ENCODE data around the gene AHCYL2. TPM values are rescaled to one million over a fixed set of nuclear protein-coding genes. Genes with fewer than 3 reads are reported as not detected.
"Not testable (repeated sequence)": the region's sequence is repeated elsewhere in the genome, so short reads cannot be mapped to it uniquely, and the experiment has no call there.

AHCYL2 gene
- total RNA-seq, 2 experiments from 2014 or later, result 5.0 to 8.7 TPM

- H3K4me1 ChIP-seq (ENCODE audit: insufficient read depth, low read length, poor library complexity, severe bottlenecking); H3K79me2 ChIP-seq (ENCODE audit: insufficient read depth, low read depth, low read length); POLR2A ChIA-PET; DNase-seq (ENCODE audit: low spot score); H3K9me3 ChIP-seq (ENCODE audit: low read length); H2AFZ ChIP-seq (ENCODE audit: low read length); CTCF ChIA-PET (ENCODE audit: unreplicated experiment); H3K4me2 ChIP-seq (ENCODE audit: low read length); intact Hi-C loops (cut with micrococcal nuclease; ENCODE audit: unreplicated experiment); BruUV-seq (replicated peaks); H3K9me2 ChIP-seq (ENCODE audit: insufficient read depth, low read length); H3K27ac ChIP-seq (ENCODE audit: low read depth, low read length, poor library complexity, severe bottlenecking); H3K36me3 ChIP-seq (ENCODE audit: insufficient read depth, low read length); H3K4me3 ChIP-seq (ENCODE audit: low read depth, low read length, poor library complexity, severe bottlenecking); H4K20me1 ChIP-seq (ENCODE audit: insufficient read depth, low read length): not testable (repeated sequence)
Observed at GRCh38 chr7:129476398-129476797, 251.6 kb downstream of the AHCYL2 start.

Small RNAs within 50 kb of the gene (small RNA-seq; reads per million reads assigned to genes)
- not detected for gene AC009244.1
- gene SNRPGP3, result not detected

Other genes with a start within 250 kb of the AHCYL2 start
- gene TNPO3, start 169.9 kb upstream of the AHCYL2 start, total RNA-seq (2014; rRNA removed; shearing (Covaris generic)), result 51.4 and 55.1 TPM in 2 replicates
- 70.6 and 71.7 TPM in 2 replicates for gene TNPO3, start 169.9 kb upstream of the AHCYL2 start, total RNA-seq (2022)
- gene TSPAN33, start 80.3 kb upstream of the AHCYL2 start, total RNA-seq (2014; rRNA removed; shearing (Covaris generic)), result 11.5 and 14.6 TPM in 2 replicates
- gene TSPAN33, start 80.3 kb upstream of the AHCYL2 start, total RNA-seq (2022), result 37.8 and 44.8 TPM in 2 replicates
- 0.25 TPM in 1 of 2 replicates, not detected in the other for gene SMO, start 36.4 kb upstream of the AHCYL2 start, total RNA-seq (2014; rRNA removed; shearing (Covaris generic))
- gene SMO, start 36.4 kb upstream of the AHCYL2 start, total RNA-seq (2022), result 0.17 and 0.22 TPM in 2 replicates
- 1.3 and 2.1 TPM in 2 replicates for gene STRIP2, start 209.4 kb downstream of the AHCYL2 start, total RNA-seq (2014; rRNA removed; shearing (Covaris generic))
- 4.2 and 4.3 TPM in 2 replicates for gene STRIP2, start 209.4 kb downstream of the AHCYL2 start, total RNA-seq (2022)

Measured in OCI-LY7 (cell line).